ENCODE results near the gene CHAC1.

DNA sequence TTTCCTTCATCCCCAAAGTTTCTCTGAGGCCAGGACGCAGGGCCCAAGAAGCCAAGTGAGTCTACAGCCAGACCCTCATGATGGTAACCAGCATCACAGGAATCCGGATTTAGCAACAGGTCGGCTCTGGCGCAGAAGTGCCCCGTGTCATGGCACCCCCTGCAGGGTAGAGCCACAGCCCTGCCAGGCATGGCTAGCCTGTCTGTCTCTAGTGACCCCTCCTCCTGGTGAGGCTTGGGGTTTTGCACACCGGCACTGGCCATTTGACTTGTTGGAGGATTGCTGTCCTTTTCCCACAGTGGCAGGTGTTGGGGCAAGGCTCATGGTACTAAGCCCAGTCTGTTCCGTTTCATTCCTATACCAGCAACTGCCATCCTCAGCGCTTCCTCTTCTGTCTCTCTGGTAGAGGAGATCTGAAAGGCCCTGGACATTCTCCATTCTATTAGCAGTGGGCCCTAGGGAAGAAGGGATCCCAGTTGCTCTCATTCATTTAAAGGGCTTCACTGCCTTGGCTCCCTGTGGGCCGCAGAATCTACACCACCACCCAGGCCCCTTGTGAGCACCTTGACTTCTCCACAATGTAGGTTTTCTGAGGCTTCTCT is 9.4 kb upstream of the CHAC1 start:
- TF ChIP-seq CEBPB (IDR thresholded peaks at IDR 0.05), result no peak
- no peak for TF ChIP-seq RFX5 (IDR thresholded peaks at IDR 0.05)
- TF ChIP-seq, protein P1, sequence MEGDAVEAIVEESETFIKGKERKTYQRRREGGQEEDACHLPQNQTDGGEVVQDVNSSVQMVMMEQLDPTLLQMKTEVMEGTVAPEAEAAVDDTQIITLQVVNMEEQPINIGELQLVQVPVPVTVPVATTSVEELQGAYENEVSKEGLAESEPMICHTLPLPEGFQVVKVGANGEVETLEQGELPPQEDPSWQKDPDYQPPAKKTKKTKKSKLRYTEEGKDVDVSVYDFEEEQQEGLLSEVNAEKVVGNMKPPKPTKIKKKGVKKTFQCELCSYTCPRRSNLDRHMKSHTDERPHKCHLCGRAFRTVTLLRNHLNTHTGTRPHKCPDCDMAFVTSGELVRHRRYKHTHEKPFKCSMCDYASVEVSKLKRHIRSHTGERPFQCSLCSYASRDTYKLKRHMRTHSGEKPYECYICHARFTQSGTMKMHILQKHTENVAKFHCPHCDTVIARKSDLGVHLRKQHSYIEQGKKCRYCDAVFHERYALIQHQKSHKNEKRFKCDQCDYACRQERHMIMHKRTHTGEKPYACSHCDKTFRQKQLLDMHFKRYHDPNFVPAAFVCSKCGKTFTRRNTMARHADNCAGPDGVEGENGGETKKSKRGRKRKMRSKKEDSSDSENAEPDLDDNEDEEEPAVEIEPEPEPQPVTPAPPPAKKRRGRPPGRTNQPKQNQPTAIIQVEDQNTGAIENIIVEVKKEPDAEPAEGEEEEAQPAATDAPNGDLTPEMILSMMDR (IDR thresholded peaks at IDR 0.05), result no peak
- no peak for TF ChIP-seq RNF2 (IDR thresholded peaks at IDR 0.05; ENCODE audit: borderline replicate concordance, low read depth)
- no peak for TF ChIP-seq CHD4 (IDR thresholded peaks at IDR 0.05; ENCODE audit: borderline replicate concordance)
- no peak for TF ChIP-seq POLR2A (IDR thresholded peaks at IDR 0.05; ENCODE audit: low read length)
- TF ChIP-seq JUNB (IDR thresholded peaks at IDR 0.05), result no peak
- TF ChIP-seq BHLHE40 (IDR thresholded peaks at IDR 0.05; ENCODE audit: low read depth, low read length), result no peak
- TF ChIP-seq POLR2AphosphoS2 (conservative IDR thresholded peaks at IDR 0.05; ENCODE audit: low read length), result no peak
- TF ChIP-seq, protein P2, sequence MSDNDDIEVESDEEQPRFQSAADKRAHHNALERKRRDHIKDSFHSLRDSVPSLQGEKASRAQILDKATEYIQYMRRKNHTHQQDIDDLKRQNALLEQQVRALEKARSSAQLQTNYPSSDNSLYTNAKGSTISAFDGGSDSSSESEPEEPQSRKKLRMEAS (IDR thresholded peaks at IDR 0.05), result no peak
